ENCODE results near the gene KRTAP10-5.

KRTAP10-5 gene

GRCh38 chr21:44530221-44530902 is 50.0 kb downstream of the KRTAP10-5 start:
- DNase-seq (ENCODE audit: low read depth, low spot score), result no peak

- no peak for DNase-seq (ENCODE audit: low read depth, low spot score)
Measured at GRCh38 chr21:44529503-44530125, 50.8 kb downstream of the KRTAP10-5 start.

Data from activated naive CD8-positive, alpha-beta T cell treated with anti-CD3 and anti-CD28 coated beads, Interleukin-2, amount 50 U/mL, for 16 hours (primary cell).